Muscle layer of duodenum (tissue), 2 donors: ENCODE measurements around the gene HOMER2.
"Not testable (repeated sequence)": the region's sequence is repeated elsewhere in the genome, so short reads cannot be mapped to it uniquely, and the experiment has no call there.

Experiments
- H3K27ac ChIP-seq: one replicate; pipeline ENCODE4 v1.7.0; 2013; ENCODE audit warnings: mild to moderate bottlenecking, low read length
- H3K27me3 ChIP-seq: one replicate; pipeline ENCODE4 v1.7.0; 2013; ENCODE audit warnings: low read depth, mild to moderate bottlenecking, control low read depth, low read length
- H3K36me3 ChIP-seq, 2 donors: one replicate each; pipeline ENCODE4 v1.7.0; 2013; ENCODE audit warnings: low read length in 2 of 2, control low read depth in 1 of 2, mild to moderate bottlenecking in 1 of 2; ENCODE audit not compliant: insufficient read depth in 2 of 2, control insufficient read depth in 1 of 2
- H3K4me1 ChIP-seq, 2 donors: one replicate each; pipeline ENCODE4 v1.7.0; 2013; ENCODE audit warnings: low read length in 2 of 2, mild to moderate bottlenecking in 2 of 2, control low read depth in 1 of 2, moderate library complexity in 1 of 2; ENCODE audit not compliant: insufficient read depth in 2 of 2, control insufficient read depth in 1 of 2
- H3K4me3 ChIP-seq, 2 donors: one replicate each; pipeline ENCODE4 v1.7.0; 2013; ENCODE audit warnings: low read length in 2 of 2, low read depth in 1 of 2, mild to moderate bottlenecking in 1 of 2
- H3K9me3 ChIP-seq, 2 donors: one replicate each; pipeline ENCODE4 v1.7.0; 2013; ENCODE audit warnings: low read length in 2 of 2, control low read depth in 1 of 2, mild to moderate bottlenecking in 1 of 2; ENCODE audit not compliant: control insufficient read depth in 1 of 2
- donor health status: healthy.

Gene HOMER2

GRCh38 chr15:82909080-82909815 lies 43.3 kb downstream of the HOMER2 start:
- Histone ChIP-seq H3K9me3 (peaks cover 0 to 10% of the 10 kb centered on the region in 2 donors), H3K4me1 (peaks cover 0 to 6% of the 10 kb centered on the region in 2 donors), H3K36me3 (no peaks in the 10 kb centered on the region), H3K4me3 (no peak overlapping the region), H3K27ac (no peak overlapping the region), H3K27me3 (no peaks in the 10 kb centered on the region)

GRCh38 chr15:82907350-82907749 lies 45.2 kb downstream of the HOMER2 start:
- H3K27ac ChIP-seq, result no peak overlapping the region
- no peaks in the 10 kb centered on the region for H3K27me3 ChIP-seq
- peaks cover 0 to 6% of the 10 kb centered on the region in 2 donors for H3K4me1 ChIP-seq
- no peak overlapping the region for H3K4me3 ChIP-seq
- no peaks in the 10 kb centered on the region for H3K36me3 ChIP-seq
- H3K9me3 ChIP-seq, result peaks cover 0 to 10% of the 10 kb centered on the region in 2 donors

GRCh38 chr15:82904574-82904973 lies 47.9 kb downstream of the HOMER2 start:
- no peaks in the 10 kb centered on the region for H3K27me3 ChIP-seq
- H3K9me3 ChIP-seq, result peaks cover 0 to 10% of the 10 kb centered on the region in 2 donors

GRCh38 chr15:82903511-82903910 lies 49.0 kb downstream of the HOMER2 start:
- no peak overlapping the region for H3K27ac ChIP-seq
- H3K4me3 ChIP-seq, result no peak overlapping the region
- no peaks in the 10 kb centered on the region for H3K4me1 ChIP-seq
- no peaks in the 10 kb centered on the region for H3K27me3 ChIP-seq
- H3K36me3 ChIP-seq, result no peaks in the 10 kb centered on the region
- no peaks in the 10 kb centered on the region for H3K9me3 ChIP-seq

More at GRCh38 chr15:82904574-82904973, 47.9 kb downstream of the HOMER2 start:
- Histone ChIP-seq H3K4me1 (no peaks in the 10 kb centered on the region), H3K4me3 (no peak overlapping the region), H3K36me3 (no peaks in the 10 kb centered on the region), H3K27ac (no peak overlapping the region)

GRCh38 chr15:82901114-82901805 lies 51.3 kb downstream of the HOMER2 start:
- Histone ChIP-seq H3K9me3 (no peaks in the 10 kb centered on the region), H3K4me3 (no peak overlapping the region), H3K27ac (no peak overlapping the region), H3K36me3 (no peaks in the 10 kb centered on the region), H3K4me1 (no peaks in the 10 kb centered on the region), H3K27me3 (no peaks in the 10 kb centered on the region)

DNA sequence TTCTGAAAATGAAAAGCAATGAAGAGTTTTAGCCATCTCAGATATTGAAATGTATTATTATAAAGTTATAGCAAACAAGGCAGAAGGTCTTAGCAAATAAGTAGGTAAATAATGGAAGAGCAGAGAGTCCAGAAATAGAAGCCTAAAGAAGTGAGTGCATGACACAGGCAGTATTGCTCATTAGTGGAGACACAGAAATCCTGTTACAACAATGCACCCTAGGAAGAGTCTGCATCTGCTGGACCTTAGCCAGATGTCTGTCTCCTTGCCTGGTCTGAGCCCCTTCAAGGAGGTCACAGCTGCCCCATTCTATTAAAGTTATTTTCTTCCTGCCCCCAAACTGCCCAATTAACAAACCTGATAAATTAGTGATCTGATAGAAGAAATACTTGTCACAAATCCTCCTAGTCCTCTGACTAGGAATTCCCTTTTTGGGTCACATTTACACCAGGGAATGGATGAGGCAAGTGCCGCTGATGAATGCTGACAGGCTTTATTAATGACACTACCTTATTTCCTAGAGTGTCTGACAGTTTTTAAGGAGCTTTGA lies 51.9 kb downstream of the HOMER2 start:
- H3K27me3 ChIP-seq, result no peaks in the 10 kb centered on the region
- no peaks in the 10 kb centered on the region for H3K4me1 ChIP-seq
- no peak overlapping the region for H3K27ac ChIP-seq
- H3K4me3 ChIP-seq, result no peak overlapping the region
- H3K36me3 ChIP-seq, result no peaks in the 10 kb centered on the region
- no peaks in the 10 kb centered on the region for H3K9me3 ChIP-seq

DNA sequence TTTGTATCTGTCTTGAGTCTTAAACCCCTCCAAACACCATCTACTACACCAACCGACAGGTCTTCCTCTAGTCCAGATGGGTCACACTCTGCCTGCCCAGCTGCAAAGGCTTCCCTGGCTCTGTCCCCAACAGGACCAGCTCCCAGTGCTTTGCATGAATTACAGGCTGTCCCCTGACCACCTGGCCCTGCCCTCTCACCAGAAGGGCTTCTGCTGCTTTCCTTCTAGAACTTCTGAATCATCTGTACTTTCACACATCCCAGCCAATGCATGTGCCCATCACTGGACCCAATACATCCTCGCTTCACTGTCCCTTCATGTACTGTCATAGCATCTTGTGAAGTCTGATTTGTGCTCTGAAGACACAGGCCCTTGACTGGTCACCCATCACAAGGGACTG lies 53.6 kb downstream of the HOMER2 start:
- no peaks in the 10 kb centered on the region for H3K36me3 ChIP-seq
- no peaks in the 10 kb centered on the region for H3K4me1 ChIP-seq
- H3K27ac ChIP-seq, result no peak overlapping the region
- H3K27me3 ChIP-seq, result no peaks in the 10 kb centered on the region
- no peak overlapping the region for H3K4me3 ChIP-seq
- no peaks in the 10 kb centered on the region for H3K9me3 ChIP-seq

DNA sequence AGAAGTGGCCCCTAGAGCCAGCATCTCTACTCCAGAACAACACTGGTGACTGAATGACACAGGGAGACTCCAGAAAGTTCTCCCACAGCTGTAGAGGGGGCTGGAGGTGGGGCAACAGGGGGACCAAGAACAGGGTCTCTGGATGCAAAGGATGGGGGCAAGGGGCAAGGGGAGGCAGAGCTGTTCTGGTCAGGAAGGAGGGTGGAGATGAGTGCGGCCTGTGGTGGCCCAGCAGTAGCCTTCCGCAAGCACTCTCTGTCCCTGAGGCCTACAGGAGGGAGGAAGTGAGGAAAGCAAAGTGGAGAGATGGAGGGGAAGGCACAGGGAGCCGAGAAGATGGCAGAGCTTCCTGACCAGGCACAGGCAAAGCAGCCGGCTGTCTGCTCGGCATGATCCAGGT lies 56.5 kb downstream of the HOMER2 start:
- no peaks in the 10 kb centered on the region for H3K4me1 ChIP-seq
- H3K27me3 ChIP-seq, result no peaks in the 10 kb centered on the region
- H3K9me3 ChIP-seq, result no peaks in the 10 kb centered on the region
- no peak overlapping the region for H3K4me3 ChIP-seq
- no peak overlapping the region for H3K27ac ChIP-seq
- no peaks in the 10 kb centered on the region for H3K36me3 ChIP-seq

- Histone ChIP-seq H3K9me3 (no peaks in the 10 kb centered on the region), H3K36me3 (no peaks in the 10 kb centered on the region), H3K4me3 (no peak overlapping the region), H3K4me1 (no peaks in the 10 kb centered on the region), H3K27ac (no peak overlapping the region), H3K27me3 (no peaks in the 10 kb centered on the region)
Observed at GRCh38 chr15:82894971-82895520, 57.5 kb downstream of the HOMER2 start.

DNA sequence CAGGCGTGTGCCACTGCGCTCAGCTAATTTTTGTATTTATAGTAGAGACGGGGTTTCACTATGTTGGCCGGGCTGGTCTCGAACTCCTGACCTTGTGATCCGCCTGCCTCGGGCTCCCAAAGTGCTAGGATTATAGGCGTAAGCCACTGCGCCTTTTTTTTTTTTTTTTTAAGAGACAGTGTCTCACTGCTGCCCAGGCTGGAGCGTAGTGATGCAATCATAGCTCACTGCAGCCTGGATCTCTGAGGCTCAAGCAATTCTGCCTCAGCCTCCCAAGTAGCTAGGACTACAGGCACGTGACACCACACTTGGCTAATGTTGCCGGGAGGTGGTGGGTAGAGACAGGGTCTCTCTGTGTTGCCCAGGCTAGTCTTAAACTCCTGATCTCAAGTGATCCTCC lies 59.0 kb downstream of the HOMER2 start:
- not testable (repeated sequence) for H3K9me3 ChIP-seq, H3K4me1 ChIP-seq, H3K36me3 ChIP-seq, H3K4me3 ChIP-seq, H3K27ac ChIP-seq, H3K27me3 ChIP-seq

DNA sequence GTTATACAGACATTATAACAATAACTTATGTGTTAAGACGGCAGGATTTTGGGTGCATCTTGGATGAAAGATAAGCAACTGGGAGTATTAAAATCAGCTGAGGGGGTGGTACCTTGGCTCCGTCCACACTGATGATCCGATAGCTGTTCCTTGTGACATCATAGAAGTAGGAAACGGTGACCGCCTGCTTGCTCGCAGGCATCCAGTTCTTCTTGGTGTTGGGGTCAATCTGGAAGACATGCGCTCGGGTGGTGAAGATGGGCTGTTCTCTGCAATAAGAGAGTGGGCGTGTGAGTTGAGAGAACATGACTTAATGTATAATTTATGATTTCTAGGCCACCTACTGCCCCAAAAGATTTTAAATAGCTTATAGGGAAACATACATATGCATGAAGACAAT lies 59.9 kb downstream of the HOMER2 start:
- Histone ChIP-seq H3K9me3 (no peaks in the 10 kb centered on the region), H3K4me3 (no peak overlapping the region), H3K36me3 (no peaks in the 10 kb centered on the region), H3K27me3 (no peaks in the 10 kb centered on the region), H3K4me1 (no peaks in the 10 kb centered on the region), H3K27ac (no peak overlapping the region)
